Measurements from ENCODE around the gene SPATA6L. TPM values are rescaled to one million over a fixed set of nuclear protein-coding genes. Genes with fewer than 3 reads are reported as not detected.

SPATA6L gene
- total and polyA plus RNA-seq, 10 of the 15 experiments (the other 5 are each of a cell fraction or from before 2014, with no cell fraction given) = 0.37 to 1.6 (median 0.91) TPM

GRCh38 chr9:4654538-4654937 is 11.7 kb downstream of the SPATA6L start:
- TF ChIP-seq NFXL1 (IDR thresholded peaks at IDR 0.05; ENCODE audit: borderline replicate concordance) = no peak
- TF ChIP-seq MEF2B (IDR thresholded peaks at IDR 0.05; ENCODE audit: partially characterized antibody, poor library complexity, severe bottlenecking) = no peak
- no peak for TF ChIP-seq ZNF622 (IDR thresholded peaks at IDR 0.05)
- TF ChIP-seq NR2C1 (IDR thresholded peaks at IDR 0.05) = no peak
- TF ChIP-seq ZNF592 (IDR thresholded peaks at IDR 0.05) = no peak
- no peak for TF ChIP-seq RELA (IDR thresholded peaks at IDR 0.05; ENCODE audit: borderline replicate concordance, partially characterized antibody)
- TF ChIP-seq CBX3 (IDR thresholded peaks at IDR 0.05; ENCODE audit: borderline replicate concordance, low read depth) = no peak
- BruUV-seq (replicated peaks) = no TSS peak
- Histone ChIP-seq H3K9ac (ENCODE audit: control insufficient read depth, insufficient read depth, low read length) (no peak overlapping the region), H4K20me1 (ENCODE audit: control insufficient read depth, insufficient read depth) (no peaks in the 10 kb centered on the region), H3K27me3 (replicated peaks in 1 of 2; ENCODE audit: control insufficient read depth in 2 of 2, insufficient read depth in 2 of 2, low read length in 1 of 2) (no peaks in the 10 kb centered on the region), H3K36me3 (ENCODE audit: control insufficient read depth in 2 of 2, insufficient read depth in 2 of 2, low read length in 1 of 2) (no peaks in the 10 kb centered on the region), H2AFZ (ENCODE audit: control insufficient read depth, low read depth, low read length) (no peak overlapping the region), H3K4me3 (no peak overlapping the region), H3K4me2 (ENCODE audit: control insufficient read depth, insufficient read depth) (no peak overlapping the region), H3K9me3 (replicated peaks; ENCODE audit: control insufficient read depth, insufficient read depth, low read length) (no peaks in the 10 kb centered on the region), H3K27ac (ENCODE audit: control insufficient read depth, insufficient read depth) (no peak overlapping the region), H3K4me1 (ENCODE audit: control insufficient read depth, insufficient read depth, low read length) (no peaks in the 10 kb centered on the region), H3K79me2 (ENCODE audit: control insufficient read depth, insufficient read depth, low read length) (no peaks in the 10 kb centered on the region)
- ATAC-seq (no peak), FAIRE-seq (no peak), DNase-seq (ENCODE audit: low read depth, low spot score) (no peak)
- ChIA-PET RAD21 (ENCODE audit: unreplicated experiment) (no interaction called here), SMC1A (ENCODE audit: uncharacterized antibody, unreplicated experiment) (interaction anchor here (1.0 kb wide), 1 partner anchor 10 kb away, joined by 3 read pairs; no protein-coding TSS in a partner anchor), POLR2A (no interaction called here), CTCF (no interaction called here)
- 73% methylated on average over 10 of the region's 10 CpGs for WGBS (ENCODE audit: insufficient coverage, insufficient replicate concordance, low lambda C conversion rate, missing lambda C conversion rate)
- in situ Hi-C loops (cut with MboI) (no loop called here), intact Hi-C loops (cut with micrococcal nuclease; ENCODE audit: unreplicated experiment) (no loop called here)

Measured in GM12878 (cell line).